ENCODE data around the gene ARPC1A. TPM values are rescaled to one million over a fixed set of nuclear protein-coding genes. Genes with fewer than 3 reads are reported as not detected.

ARPC1A gene
- polyA plus RNA-seq, 1 donor from 2014 or later, result 154 TPM

- Histone ChIP-seq H3K4me2 (ENCODE audit: low read length) (no peak overlapping the region), H3F3A (ENCODE audit: insufficient read depth, low read length, poor library complexity, severe bottlenecking) (no peaks in the 10 kb centered on the region), H3K9ac (ENCODE audit: low read length) (no peak overlapping the region), H3K4me3 (ENCODE audit: low read length) (no peak overlapping the region), H3K27ac (ENCODE audit: low read length) (no peak overlapping the region), H4K20me1 (ENCODE audit: insufficient read depth) (no peaks in the 10 kb centered on the region), H3K36me3 (ENCODE audit: insufficient read depth, low read length) (no peaks in the 10 kb centered on the region), H3K9me2 (ENCODE audit: insufficient read depth, low read length) (no peaks in the 10 kb centered on the region), H3K9me3 (ENCODE audit: low read length) (no peaks in the 10 kb centered on the region), H3K79me2 (replicated peaks; ENCODE audit: insufficient read depth, low read length) (no peaks in the 10 kb centered on the region), H3K27me3 (ENCODE audit: insufficient read depth, low read depth, low read length) (peaks cover 10% of the 10 kb centered on the region), H2AFZ (ENCODE audit: low read depth, low read length) (no peak overlapping the region)
- TF ChIP-seq REST (IDR thresholded peaks at IDR 0.05; ENCODE audit: borderline replicate concordance) (no peak), MXI1 (conservative IDR thresholded peaks at IDR 0.05; ENCODE audit: poor library complexity, severe bottlenecking) (no peak), EP300 (conservative IDR thresholded peaks at IDR 0.05; ENCODE audit: poor library complexity, severe bottlenecking) (no peak), POLR2AphosphoS5 (IDR thresholded peaks at IDR 0.05) (no peak), CTCF (IDR thresholded peaks at IDR 0.05; ENCODE audit: poor library complexity, severe bottlenecking) (no peak), RAD21 (conservative IDR thresholded peaks at IDR 0.05) (no peak), SMC3 (conservative IDR thresholded peaks at IDR 0.05; ENCODE audit: poor library complexity) (no peak)
These were observed 46.8 kb downstream of the ARPC1A start for GRCh38 chr7:99372275-99373090.

- Histone ChIP-seq H3K9ac (ENCODE audit: low read length) (no peak overlapping the region), H3K27me3 (ENCODE audit: insufficient read depth, low read depth, low read length) (peaks cover 10% of the 10 kb centered on the region), H3K9me2 (ENCODE audit: insufficient read depth, low read length) (no peaks in the 10 kb centered on the region), H3K36me3 (ENCODE audit: insufficient read depth, low read length) (no peaks in the 10 kb centered on the region), H3K79me2 (replicated peaks; ENCODE audit: insufficient read depth, low read length) (no peaks in the 10 kb centered on the region), H3K9me3 (ENCODE audit: low read length) (no peaks in the 10 kb centered on the region), H3F3A (ENCODE audit: insufficient read depth, low read length, poor library complexity, severe bottlenecking) (no peaks in the 10 kb centered on the region), H3K4me2 (ENCODE audit: low read length) (no peak overlapping the region), H2AFZ (ENCODE audit: low read depth, low read length) (no peak overlapping the region), H3K4me3 (ENCODE audit: low read length) (no peak overlapping the region), H4K20me1 (ENCODE audit: insufficient read depth) (no peaks in the 10 kb centered on the region), H3K27ac (ENCODE audit: low read length) (no peak overlapping the region)
- TF ChIP-seq EP300 (conservative IDR thresholded peaks at IDR 0.05; ENCODE audit: poor library complexity, severe bottlenecking), result no peak
- no peak for TF ChIP-seq SMC3 (conservative IDR thresholded peaks at IDR 0.05; ENCODE audit: poor library complexity)
- TF ChIP-seq REST (IDR thresholded peaks at IDR 0.05; ENCODE audit: borderline replicate concordance), result no peak
- no peak for TF ChIP-seq TAF1 (IDR thresholded peaks at IDR 0.05; ENCODE audit: low read depth)
- no peak for TF ChIP-seq POLR2AphosphoS5 (IDR thresholded peaks at IDR 0.05)
- TF ChIP-seq RAD21 (conservative IDR thresholded peaks at IDR 0.05), result no peak
- TF ChIP-seq CTCF (IDR thresholded peaks at IDR 0.05; ENCODE audit: poor library complexity, severe bottlenecking), result no peak
- no peak for TF ChIP-seq MXI1 (conservative IDR thresholded peaks at IDR 0.05; ENCODE audit: poor library complexity, severe bottlenecking)
- no peak for TF ChIP-seq EZH2 (IDR thresholded peaks at IDR 0.05; ENCODE audit: borderline replicate concordance, insufficient read depth, low read length, poor library complexity, severe bottlenecking)
These were observed 47.7 kb downstream of the ARPC1A start for GRCh38 chr7:99373091-99374066.

Measured in neural cell (in vitro differentiated cells).